ENCODE data around the gene KLF7.

The KLF7 gene

DNA sequence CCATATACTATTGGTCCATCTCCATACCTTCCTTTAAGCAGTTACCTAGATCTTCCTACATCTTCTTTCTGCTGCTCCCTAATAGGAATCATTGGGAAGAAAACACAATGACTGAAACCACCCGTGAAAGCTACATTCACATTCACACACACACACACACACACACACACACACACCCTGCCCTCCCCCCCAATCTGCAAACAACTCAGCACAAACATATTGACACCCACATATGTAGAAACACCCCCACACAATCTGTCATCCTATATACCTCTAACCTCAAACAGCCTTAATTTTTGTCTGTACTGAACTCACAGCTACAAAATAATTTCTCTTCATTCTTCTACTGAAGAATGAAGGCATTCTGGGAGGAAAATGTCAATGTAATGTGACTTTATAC lies 63.8 kb downstream of the KLF7 start:
- TF ChIP-seq EP300 (IDR thresholded peaks at IDR 0.05; ENCODE audit: borderline replicate concordance): no peak
- TF ChIP-seq, protein P1, sequence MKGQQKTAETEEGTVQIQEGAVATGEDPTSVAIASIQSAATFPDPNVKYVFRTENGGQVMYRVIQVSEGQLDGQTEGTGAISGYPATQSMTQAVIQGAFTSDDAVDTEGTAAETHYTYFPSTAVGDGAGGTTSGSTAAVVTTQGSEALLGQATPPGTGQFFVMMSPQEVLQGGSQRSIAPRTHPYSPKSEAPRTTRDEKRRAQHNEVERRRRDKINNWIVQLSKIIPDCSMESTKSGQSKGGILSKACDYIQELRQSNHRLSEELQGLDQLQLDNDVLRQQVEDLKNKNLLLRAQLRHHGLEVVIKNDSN (IDR thresholded peaks at IDR 0.05): no peak

DNA sequence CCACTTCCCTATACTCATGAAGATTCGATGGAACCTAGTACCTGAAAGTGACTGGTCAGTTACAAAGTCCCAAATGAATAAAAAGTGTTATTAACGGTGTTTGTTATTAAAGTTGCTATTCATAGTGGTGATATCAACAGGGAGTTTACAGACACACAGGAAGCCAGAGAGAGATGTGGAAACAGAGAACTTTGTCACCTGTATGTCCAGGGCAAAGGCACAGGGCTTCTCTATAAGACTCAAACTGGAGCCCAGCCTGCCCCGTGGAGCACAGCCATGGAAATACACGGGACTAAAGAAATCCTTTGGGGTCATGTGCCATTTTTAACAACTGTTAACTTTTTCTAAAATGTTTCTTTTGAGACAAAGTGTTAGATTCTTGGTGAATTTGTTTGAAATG lies 68.5 kb downstream of the KLF7 start:
- TF ChIP-seq EP300 (IDR thresholded peaks at IDR 0.05; ENCODE audit: borderline replicate concordance): no peak
- TF ChIP-seq TAF1 (IDR thresholded peaks at IDR 0.05; ENCODE audit: low read depth): no peak
- TF ChIP-seq, protein P2, sequence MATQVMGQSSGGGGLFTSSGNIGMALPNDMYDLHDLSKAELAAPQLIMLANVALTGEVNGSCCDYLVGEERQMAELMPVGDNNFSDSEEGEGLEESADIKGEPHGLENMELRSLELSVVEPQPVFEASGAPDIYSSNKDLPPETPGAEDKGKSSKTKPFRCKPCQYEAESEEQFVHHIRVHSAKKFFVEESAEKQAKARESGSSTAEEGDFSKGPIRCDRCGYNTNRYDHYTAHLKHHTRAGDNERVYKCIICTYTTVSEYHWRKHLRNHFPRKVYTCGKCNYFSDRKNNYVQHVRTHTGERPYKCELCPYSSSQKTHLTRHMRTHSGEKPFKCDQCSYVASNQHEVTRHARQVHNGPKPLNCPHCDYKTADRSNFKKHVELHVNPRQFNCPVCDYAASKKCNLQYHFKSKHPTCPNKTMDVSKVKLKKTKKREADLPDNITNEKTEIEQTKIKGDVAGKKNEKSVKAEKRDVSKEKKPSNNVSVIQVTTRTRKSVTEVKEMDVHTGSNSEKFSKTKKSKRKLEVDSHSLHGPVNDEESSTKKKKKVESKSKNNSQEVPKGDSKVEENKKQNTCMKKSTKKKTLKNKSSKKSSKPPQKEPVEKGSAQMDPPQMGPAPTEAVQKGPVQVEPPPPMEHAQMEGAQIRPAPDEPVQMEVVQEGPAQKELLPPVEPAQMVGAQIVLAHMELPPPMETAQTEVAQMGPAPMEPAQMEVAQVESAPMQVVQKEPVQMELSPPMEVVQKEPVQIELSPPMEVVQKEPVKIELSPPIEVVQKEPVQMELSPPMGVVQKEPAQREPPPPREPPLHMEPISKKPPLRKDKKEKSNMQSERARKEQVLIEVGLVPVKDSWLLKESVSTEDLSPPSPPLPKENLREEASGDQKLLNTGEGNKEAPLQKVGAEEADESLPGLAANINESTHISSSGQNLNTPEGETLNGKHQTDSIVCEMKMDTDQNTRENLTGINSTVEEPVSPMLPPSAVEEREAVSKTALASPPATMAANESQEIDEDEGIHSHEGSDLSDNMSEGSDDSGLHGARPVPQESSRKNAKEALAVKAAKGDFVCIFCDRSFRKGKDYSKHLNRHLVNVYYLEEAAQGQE (IDR thresholded peaks at IDR 0.05; ENCODE audit: low read depth): no peak
- no peak for TF ChIP-seq ZBTB7A (IDR thresholded peaks at IDR 0.05; ENCODE audit: low read depth)
- no peak for TF ChIP-seq NFIC (IDR thresholded peaks at IDR 0.05)
- TF ChIP-seq, protein P1 (IDR thresholded peaks at IDR 0.05): no peak

DNA sequence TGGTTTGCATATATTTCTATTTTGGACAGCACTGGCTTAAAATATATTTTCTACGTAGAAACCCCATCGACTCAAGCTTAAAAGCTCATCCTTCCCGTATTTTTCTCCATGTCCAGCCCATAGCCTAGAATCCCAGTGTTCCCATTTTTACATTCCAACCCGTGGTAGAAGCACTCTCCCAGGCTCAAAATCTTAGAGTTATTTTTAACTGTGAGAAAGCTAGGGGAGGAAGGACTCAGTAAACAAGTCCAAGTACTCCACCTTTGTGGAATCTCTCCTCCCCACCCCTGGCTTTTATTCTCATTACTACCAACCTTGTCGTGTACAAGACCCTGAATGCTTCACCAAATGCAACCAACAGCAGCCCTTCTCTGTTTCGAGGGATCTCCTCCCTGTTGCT lies 69.8 kb downstream of the KLF7 start:
- no peak for TF ChIP-seq EP300 (IDR thresholded peaks at IDR 0.05; ENCODE audit: borderline replicate concordance)
- TF ChIP-seq EGR1 (IDR thresholded peaks at IDR 0.05): no peak
- TF ChIP-seq TCF12 (IDR thresholded peaks at IDR 0.05; ENCODE audit: low read depth): no peak

DNA sequence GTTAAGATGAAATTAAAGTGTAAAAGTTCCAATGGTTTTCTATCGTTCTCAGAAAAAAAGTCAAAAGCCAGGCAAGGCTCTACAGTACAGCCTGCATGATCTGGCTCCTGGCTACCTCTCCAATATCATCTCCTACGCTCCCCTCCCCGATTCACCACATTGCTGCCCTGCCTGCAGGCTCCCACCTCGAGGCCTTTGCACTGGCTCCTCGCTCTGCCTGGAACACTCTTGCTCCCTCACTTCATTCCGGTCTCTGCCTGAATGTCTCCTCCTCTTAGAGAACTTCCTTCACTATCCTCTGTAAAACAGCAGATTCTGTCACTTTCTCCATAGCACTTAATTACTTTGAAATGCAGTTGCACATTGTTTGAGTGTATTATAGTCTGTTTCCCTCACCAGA lies 72.5 kb downstream of the KLF7 start:
- no peak for TF ChIP-seq TAF1 (IDR thresholded peaks at IDR 0.05; ENCODE audit: low read depth)
- TF ChIP-seq, protein P3, sequence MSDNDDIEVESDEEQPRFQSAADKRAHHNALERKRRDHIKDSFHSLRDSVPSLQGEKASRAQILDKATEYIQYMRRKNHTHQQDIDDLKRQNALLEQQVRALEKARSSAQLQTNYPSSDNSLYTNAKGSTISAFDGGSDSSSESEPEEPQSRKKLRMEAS (IDR thresholded peaks at IDR 0.05): no peak
- TF ChIP-seq YY1 (IDR thresholded peaks at IDR 0.05; ENCODE audit: low read depth): no peak
- no peak for TF ChIP-seq FOXM1 (IDR thresholded peaks at IDR 0.05; ENCODE audit: borderline replicate concordance, low read depth)
- TF ChIP-seq TEAD4 (IDR thresholded peaks at IDR 0.05): no peak
- no peak for TF ChIP-seq RAD21 (IDR thresholded peaks at IDR 0.05; ENCODE audit: low read depth)
- no peak for TF ChIP-seq EGR1 (IDR thresholded peaks at IDR 0.05)
- TF ChIP-seq CREB1 (IDR thresholded peaks at IDR 0.05; ENCODE audit: low read depth): no peak

DNA sequence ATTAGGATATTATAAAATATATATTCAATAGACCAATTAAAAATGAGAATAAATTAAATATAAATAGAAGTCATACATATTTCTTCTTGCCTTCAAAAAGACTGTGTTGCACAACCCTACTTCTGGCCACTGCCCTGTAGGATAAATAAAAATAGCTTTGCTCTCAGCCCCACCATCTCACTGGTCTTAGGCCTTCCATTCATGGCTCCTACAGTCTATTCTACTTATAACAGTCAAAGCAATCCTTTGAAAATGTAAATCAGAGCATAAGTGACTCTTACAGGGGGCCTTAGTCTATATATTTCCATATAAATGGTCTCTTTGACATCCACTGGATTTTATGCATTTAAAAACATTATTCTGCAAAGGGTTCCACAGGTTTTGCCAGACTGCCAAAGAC lies 72.9 kb downstream of the KLF7 start:
- TF ChIP-seq TAF1 (IDR thresholded peaks at IDR 0.05; ENCODE audit: low read depth): no peak
- TF ChIP-seq, protein P1 (IDR thresholded peaks at IDR 0.05): no peak

DNA sequence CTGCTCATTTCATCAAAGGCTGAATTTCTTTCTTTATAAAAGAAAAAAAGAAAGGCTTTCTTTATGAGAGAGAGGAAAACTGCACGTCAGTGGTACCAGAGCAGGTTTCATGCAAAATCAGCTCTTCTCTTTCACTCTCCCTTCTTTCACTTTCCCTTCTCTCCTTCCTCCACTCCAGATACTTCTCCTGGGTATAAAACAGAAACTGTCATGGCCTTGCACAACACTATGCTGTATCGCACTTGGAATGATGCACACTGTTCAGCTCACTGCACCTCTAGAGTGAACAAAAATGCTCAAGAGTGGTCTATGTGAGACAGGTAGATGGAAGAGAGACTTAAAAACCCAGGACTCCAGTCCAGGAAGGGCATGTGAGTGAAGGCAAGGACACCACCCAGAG lies 73.8 kb downstream of the KLF7 start:
- TF ChIP-seq, protein P1 (IDR thresholded peaks at IDR 0.05): no peak
- TF ChIP-seq, protein P2 (IDR thresholded peaks at IDR 0.05; ENCODE audit: low read depth): no peak
- TF ChIP-seq ZBTB7A (IDR thresholded peaks at IDR 0.05; ENCODE audit: low read depth) (no peak), EGR1 (IDR thresholded peaks at IDR 0.05) (no peak), EP300 (IDR thresholded peaks at IDR 0.05; ENCODE audit: borderline replicate concordance) (no peak), RAD21 (IDR thresholded peaks at IDR 0.05; ENCODE audit: low read depth) (no peak), TCF12 (IDR thresholded peaks at IDR 0.05; ENCODE audit: low read depth) (no peak), TAF1 (IDR thresholded peaks at IDR 0.05; ENCODE audit: low read depth) (no peak), NFIC (IDR thresholded peaks at IDR 0.05) (no peak), FOXM1 (IDR thresholded peaks at IDR 0.05; ENCODE audit: borderline replicate concordance, low read depth) (no peak), CEBPB (IDR thresholded peaks at IDR 0.05) (no peak), CREB1 (IDR thresholded peaks at IDR 0.05; ENCODE audit: low read depth) (no peak)

DNA sequence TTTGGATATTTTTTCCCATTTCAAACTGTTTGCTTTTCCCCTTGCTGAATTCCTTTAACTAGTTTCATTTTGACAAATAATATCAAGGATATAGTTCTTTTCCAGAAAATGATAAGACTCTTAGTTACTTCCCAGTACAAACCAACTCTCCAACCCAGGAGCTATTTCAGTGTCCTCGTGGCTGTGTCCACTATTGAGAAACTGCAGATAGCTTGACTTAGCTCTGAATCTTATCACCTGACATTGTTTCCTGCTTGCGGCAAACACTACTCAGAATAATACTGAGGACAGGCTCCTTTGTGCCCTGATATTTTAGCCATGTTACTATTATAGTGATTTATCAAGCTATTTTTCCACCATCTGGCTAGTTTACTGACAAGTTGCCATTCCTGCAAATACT lies 74.6 kb downstream of the KLF7 start:
- TF ChIP-seq FOXM1 (IDR thresholded peaks at IDR 0.05; ENCODE audit: borderline replicate concordance, low read depth): no peak
- TF ChIP-seq TAF1 (IDR thresholded peaks at IDR 0.05; ENCODE audit: low read depth): no peak
- TF ChIP-seq, protein P2 (IDR thresholded peaks at IDR 0.05; ENCODE audit: low read depth): no peak
- TF ChIP-seq CREB1 (IDR thresholded peaks at IDR 0.05; ENCODE audit: low read depth): no peak
- TF ChIP-seq RAD21 (IDR thresholded peaks at IDR 0.05; ENCODE audit: low read depth): no peak
- TF ChIP-seq CEBPB (IDR thresholded peaks at IDR 0.05): no peak
- TF ChIP-seq EP300 (IDR thresholded peaks at IDR 0.05; ENCODE audit: borderline replicate concordance): no peak
- TF ChIP-seq TEAD4 (IDR thresholded peaks at IDR 0.05): no peak
- no peak for TF ChIP-seq YY1 (IDR thresholded peaks at IDR 0.05; ENCODE audit: low read depth)

Data from Ishikawa (cell line).